ENCODE data around the gene HTR2C.
"Not testable (repeated sequence)": the region's sequence is repeated elsewhere in the genome, so short reads cannot be mapped to it uniquely, and the experiment has no call there.

The HTR2C gene

DNA sequence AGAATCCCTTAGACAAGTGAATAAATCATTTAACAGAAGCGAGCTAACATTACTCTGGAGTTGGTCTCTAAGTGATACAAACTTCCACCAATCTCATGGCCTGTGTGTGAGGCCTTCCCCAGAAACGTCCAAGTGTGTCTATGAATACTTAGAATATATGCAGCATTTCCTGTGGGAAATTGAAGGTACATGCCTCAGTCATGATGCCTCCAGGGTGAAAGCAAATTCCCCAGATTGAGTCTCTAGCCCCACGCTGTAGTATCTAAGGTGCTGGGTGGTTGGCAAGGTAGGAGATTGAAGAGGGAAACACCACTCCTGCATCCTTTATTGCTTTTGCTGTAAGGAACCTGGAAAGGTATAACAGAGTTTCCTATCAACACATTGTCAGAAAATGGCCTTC, 319.7 kb downstream of the HTR2C start:
- H3K4me3 ChIP-seq (ENCODE audit: low read depth, low read length), result no peak overlapping the region
- TF ChIP-seq, protein P1, sequence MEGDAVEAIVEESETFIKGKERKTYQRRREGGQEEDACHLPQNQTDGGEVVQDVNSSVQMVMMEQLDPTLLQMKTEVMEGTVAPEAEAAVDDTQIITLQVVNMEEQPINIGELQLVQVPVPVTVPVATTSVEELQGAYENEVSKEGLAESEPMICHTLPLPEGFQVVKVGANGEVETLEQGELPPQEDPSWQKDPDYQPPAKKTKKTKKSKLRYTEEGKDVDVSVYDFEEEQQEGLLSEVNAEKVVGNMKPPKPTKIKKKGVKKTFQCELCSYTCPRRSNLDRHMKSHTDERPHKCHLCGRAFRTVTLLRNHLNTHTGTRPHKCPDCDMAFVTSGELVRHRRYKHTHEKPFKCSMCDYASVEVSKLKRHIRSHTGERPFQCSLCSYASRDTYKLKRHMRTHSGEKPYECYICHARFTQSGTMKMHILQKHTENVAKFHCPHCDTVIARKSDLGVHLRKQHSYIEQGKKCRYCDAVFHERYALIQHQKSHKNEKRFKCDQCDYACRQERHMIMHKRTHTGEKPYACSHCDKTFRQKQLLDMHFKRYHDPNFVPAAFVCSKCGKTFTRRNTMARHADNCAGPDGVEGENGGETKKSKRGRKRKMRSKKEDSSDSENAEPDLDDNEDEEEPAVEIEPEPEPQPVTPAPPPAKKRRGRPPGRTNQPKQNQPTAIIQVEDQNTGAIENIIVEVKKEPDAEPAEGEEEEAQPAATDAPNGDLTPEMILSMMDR (IDR thresholded peaks at IDR 0.05; ENCODE audit: low read depth, low read length), result no peak

GRCh38 chrX:114905251-114905650, 321.4 kb downstream of the HTR2C start:
- TF ChIP-seq, protein P1 (IDR thresholded peaks at IDR 0.05; ENCODE audit: low read depth, low read length), result no peak
- no peak overlapping the region for H3K4me3 ChIP-seq (ENCODE audit: low read depth, low read length)

DNA sequence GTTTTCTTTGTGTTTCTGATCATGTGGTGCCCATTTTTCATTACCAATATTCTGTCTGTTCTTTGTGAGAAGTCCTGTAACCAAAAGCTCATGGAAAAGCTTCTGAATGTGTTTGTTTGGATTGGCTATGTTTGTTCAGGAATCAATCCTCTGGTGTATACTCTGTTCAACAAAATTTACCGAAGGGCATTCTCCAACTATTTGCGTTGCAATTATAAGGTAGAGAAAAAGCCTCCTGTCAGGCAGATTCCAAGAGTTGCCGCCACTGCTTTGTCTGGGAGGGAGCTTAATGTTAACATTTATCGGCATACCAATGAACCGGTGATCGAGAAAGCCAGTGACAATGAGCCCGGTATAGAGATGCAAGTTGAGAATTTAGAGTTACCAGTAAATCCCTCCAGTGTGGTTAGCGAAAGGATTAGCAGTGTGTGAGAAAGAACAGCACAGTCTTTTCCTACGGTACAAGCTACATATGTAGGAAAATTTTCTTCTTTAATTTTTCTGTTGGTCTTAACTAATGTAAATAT, 323.2 kb downstream of the HTR2C start:
- TF ChIP-seq, protein P1 (IDR thresholded peaks at IDR 0.05; ENCODE audit: low read depth, low read length), result no peak
- no peak overlapping the region for H3K4me3 ChIP-seq (ENCODE audit: low read depth, low read length)

- TF ChIP-seq, protein P1 (IDR thresholded peaks at IDR 0.05; ENCODE audit: low read depth, low read length), result no peak
These were observed 340.5 kb downstream of the HTR2C start for GRCh38 chrX:114924423-114924822.

GRCh38 chrX:114924856-114925255, 341.0 kb downstream of the HTR2C start:
- no peak overlapping the region for H3K4me3 ChIP-seq (ENCODE audit: low read depth, low read length)

More at GRCh38 chrX:114924423-114924822, 340.5 kb downstream of the HTR2C start:
- H3K4me3 ChIP-seq (ENCODE audit: low read depth, low read length), result no peak overlapping the region

DNA sequence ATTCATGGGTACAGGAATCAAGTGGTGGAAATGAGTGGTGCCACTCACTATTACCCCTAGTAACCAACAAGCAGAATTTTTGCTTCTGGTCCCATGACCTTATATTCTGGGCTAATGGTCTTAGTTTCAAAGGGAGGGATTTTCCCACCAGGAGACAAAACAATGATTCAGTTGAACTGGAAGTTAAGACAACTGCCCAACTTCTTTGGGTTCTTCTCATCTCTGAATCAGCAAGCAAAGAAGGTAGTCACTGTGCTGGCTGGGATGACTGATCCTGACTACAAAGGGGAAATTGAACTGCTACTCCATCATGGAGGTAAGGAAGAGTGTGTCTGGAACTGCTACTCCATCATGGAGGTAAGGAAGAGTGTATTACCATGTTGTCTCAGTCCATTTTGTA, 346.3 kb downstream of the HTR2C start:
- TF ChIP-seq, protein P1 (IDR thresholded peaks at IDR 0.05; ENCODE audit: low read depth, low read length), result no peak
- H3K4me3 ChIP-seq (ENCODE audit: low read depth, low read length), result no peak overlapping the region

More at GRCh38 chrX:114924856-114925255, 341.0 kb downstream of the HTR2C start:
- TF ChIP-seq, protein P1 (IDR thresholded peaks at IDR 0.05; ENCODE audit: low read depth, low read length), result no peak

- TF ChIP-seq, protein P1 (IDR thresholded peaks at IDR 0.05; ENCODE audit: low read depth, low read length), result no peak
- H3K4me3 ChIP-seq (ENCODE audit: low read depth, low read length), result no peak overlapping the region
These were observed 348.7 kb downstream of the HTR2C start for GRCh38 chrX:114932550-114932949.

DNA sequence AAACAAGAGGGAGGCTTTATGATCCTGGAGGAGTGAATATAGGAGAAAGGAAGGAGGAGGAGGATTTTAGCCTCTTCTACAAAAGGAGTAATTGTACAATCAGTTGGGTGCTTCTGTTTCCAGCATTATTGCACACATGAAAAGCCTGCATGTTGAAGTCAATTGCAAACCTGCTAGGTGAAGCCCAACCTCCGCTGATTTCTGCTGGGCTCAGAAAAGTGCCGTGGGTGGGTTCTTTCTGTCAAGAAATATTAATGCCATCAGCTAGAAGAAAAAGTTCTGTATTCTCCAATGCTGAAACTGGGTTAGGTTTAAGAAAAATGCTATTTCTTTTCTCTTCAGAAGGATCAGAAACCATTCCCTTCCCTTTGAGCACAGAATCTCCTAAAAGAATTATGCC, 349.4 kb downstream of the HTR2C start:
- not testable (repeated sequence) for H3K4me3 ChIP-seq (ENCODE audit: low read depth, low read length)

DNA sequence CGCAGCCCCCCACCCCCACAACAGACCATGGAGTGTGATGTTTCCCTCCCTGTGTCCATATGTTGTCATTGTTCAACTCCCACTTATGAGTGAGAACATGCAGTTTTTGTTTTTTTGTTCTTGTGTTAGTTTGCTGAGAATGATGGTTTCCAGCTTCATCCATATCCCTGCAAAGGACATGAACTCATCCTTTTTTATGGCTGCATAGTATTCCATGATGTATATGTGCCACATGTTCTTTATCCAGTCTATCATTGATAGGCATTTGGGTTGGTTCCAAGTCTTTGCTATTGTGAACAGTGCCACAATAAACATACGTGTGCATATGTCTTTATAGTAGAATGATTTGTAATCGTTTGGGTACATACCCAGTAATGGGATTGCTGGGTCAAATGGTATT, 353.2 kb downstream of the HTR2C start:
- not testable (repeated sequence) for H3K4me3 ChIP-seq (ENCODE audit: low read depth, low read length)

Measured in WI38 (cell line).